AG09319 (cell line): ENCODE measurements around the gene TLR1.

Experiments
- DNase-seq: peaks from one replicate; pipeline ENCODE4 v3.0.0-alpha.2; 2010; ENCODE audit warnings: low read depth; ENCODE audit errors: extremely low read depth
- TF ChIP-seq, protein P1 (sequence below): IDR thresholded peaks from 2 replicates; pipeline ENCODE4 v1.5.1; 2011; ENCODE audit warnings: low read depth, mild to moderate bottlenecking, inconsistent platforms, low read length, moderate library complexity

TLR1 gene

GRCh38 chr4:38803833-38804653 is 548 bp downstream of the TLR1 start:
- TF ChIP-seq, protein P1, sequence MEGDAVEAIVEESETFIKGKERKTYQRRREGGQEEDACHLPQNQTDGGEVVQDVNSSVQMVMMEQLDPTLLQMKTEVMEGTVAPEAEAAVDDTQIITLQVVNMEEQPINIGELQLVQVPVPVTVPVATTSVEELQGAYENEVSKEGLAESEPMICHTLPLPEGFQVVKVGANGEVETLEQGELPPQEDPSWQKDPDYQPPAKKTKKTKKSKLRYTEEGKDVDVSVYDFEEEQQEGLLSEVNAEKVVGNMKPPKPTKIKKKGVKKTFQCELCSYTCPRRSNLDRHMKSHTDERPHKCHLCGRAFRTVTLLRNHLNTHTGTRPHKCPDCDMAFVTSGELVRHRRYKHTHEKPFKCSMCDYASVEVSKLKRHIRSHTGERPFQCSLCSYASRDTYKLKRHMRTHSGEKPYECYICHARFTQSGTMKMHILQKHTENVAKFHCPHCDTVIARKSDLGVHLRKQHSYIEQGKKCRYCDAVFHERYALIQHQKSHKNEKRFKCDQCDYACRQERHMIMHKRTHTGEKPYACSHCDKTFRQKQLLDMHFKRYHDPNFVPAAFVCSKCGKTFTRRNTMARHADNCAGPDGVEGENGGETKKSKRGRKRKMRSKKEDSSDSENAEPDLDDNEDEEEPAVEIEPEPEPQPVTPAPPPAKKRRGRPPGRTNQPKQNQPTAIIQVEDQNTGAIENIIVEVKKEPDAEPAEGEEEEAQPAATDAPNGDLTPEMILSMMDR = no peak
- no peak for DNase-seq

- TF ChIP-seq, protein P1 = no peak
- no peak for DNase-seq
Measured at GRCh38 chr4:38802561-38803355, 1.8 kb downstream of the TLR1 start.

DNA sequence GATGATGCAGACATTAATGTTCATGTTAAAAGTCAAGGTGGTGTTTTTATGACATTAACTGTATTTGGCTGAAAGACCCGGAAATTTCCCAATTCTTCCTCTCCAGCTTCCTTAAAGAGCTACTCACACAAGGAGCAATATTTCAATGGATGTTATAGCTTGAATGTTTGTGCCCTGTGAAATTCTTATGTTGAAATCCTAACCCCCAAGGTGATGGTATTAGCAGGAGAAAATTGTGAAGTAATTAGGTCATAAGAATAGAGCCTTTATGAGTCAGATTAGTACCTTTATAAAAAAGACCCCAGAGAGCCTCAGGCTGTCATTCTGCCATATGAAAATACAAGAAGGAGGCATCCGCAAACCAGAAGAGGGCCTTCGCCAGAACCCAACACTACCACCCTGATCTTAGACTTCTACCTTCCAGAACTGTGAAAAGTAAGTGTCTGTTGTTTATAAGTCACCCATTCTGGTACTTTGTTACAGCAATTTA is 3.6 kb downstream of the TLR1 start:
- TF ChIP-seq, protein P1 = no peak
- no peak for DNase-seq

GRCh38 chr4:38800366-38800765 is 4.2 kb downstream of the TLR1 start:
- TF ChIP-seq, protein P1 = no peak
- no peak for DNase-seq

DNA sequence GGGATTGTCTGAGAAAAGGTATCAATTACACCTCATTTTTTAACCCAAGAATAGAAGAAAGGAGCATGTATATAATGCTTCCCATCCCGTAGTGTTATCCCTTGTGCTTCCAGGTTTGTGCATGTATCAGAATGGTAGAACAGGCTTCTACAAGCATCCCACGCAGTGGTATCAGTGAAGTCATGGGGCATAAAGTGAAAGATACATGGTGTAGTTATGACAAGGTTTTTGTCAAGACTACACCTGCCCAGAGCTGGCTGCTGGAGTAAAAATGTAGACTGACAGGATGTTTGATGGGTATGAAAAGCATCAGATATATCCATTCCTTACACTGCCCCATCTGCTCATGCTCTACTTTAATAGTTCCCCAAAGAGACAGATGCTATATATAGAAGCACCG is 9.5 kb downstream of the TLR1 start:
- TF ChIP-seq, protein P1 = no peak
- no peak for DNase-seq

DNA sequence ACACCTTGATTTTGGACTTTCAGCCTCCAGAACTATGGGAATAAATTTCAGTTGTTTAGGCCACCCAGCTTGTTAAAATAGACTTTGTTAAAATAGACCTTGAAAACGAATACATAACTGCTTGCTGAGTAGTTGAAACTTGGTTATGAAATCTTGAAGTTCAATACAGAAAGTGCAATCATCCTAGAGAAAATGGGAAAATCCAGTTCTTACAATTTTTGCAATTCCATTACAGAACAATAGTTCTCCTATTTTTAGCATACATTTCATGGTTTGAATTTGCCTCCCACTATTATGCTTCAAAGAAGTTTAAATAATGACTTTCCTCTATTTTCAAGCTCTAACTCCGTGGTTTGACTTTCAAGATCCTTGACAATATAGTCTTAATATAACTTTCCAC is 10.5 kb downstream of the TLR1 start:
- no peak for DNase-seq
- TF ChIP-seq, protein P1 = no peak

DNA sequence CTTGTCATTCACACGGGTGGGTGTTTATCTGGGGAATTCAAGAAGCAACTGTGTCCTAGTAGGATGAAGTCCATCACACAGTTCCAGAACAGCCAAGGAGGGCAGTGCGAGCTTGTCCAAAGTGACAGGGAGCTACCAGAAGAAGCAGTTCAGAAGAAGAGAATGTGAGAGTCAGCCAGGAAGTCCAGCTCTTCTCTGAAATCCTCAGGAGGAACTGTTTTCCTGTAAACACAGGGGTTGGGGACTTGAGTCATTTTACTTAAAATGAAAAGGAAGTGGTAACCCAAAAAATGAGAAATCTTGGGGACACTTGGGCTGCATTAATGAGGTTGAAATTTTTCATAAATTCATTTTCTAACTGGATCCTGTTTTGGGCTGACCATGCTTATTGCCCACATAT is 13.6 kb downstream of the TLR1 start:
- TF ChIP-seq, protein P1 = no peak
- no peak for DNase-seq
